H1 (cell line): ENCODE measurements around the gene NUTM1. TPM values are rescaled to one million over a fixed set of nuclear protein-coding genes. Genes with fewer than 3 reads are reported as not detected.

Source experiments
- CTCF ChIA-PET: fragments of 300-600 bp; sonication (Branson Sonifier 250); formaldehyde crosslinking; loops from one replicate; lab custom pipeline; 2021; ENCODE audit not compliant: partially characterized antibody; lab: Charles Lee
- POLR2A ChIA-PET: fragments of 300-600 bp; sonication (Branson Sonifier 250); formaldehyde crosslinking; loops from one replicate; lab custom pipeline; 2021; ENCODE audit warnings: inconsistent platforms; ENCODE audit not compliant: partially characterized antibody; lab: Charles Lee
- DNase-seq, 2 experiments: peaks; one replicate each; pipeline versions ENCODE4 v3.0.0 to v3.0.0-alpha.2; 2010 to 2022; ENCODE audit warnings: low spot score in 2 of 2, low read depth in 1 of 2, mixed read lengths in 1 of 2
- FAIRE-seq: peaks from 2 replicates; lab custom pipeline; 2011; peaks lifted over from hg19 to GRCh38; lab: Jason Lieb, UNC
- H2AFZ ChIP-seq: 2 replicates; pipeline ENCODE4 v1.8.1; 2012; ENCODE audit warnings: low read length, inconsistent platforms
- H2AK5ac ChIP-seq: 2 replicates; pipeline ENCODE4 v1.6.1; 2013; ENCODE audit warnings: low read depth, low read length
- H2BK120ac ChIP-seq: replicated peaks from 2 replicates; pipeline ENCODE3; 2013; ENCODE audit warnings: low read depth, low read length, inconsistent platforms
- H2BK12ac ChIP-seq: 2 replicates; pipeline ENCODE4 v1.6.1; 2013; ENCODE audit warnings: low read depth, low read length
- H2BK15ac ChIP-seq: 2 replicates; pipeline ENCODE4 v1.6.1; 2013; ENCODE audit warnings: low read length
- H2BK20ac ChIP-seq: 2 replicates; pipeline ENCODE4 v1.6.1; 2013; ENCODE audit warnings: low read length
- H2BK5ac ChIP-seq: 2 replicates; pipeline ENCODE4 v1.6.1; 2013; ENCODE audit warnings: low read depth, low read length
- H3K14ac ChIP-seq: 2 replicates; pipeline ENCODE4 v1.6.1; 2013; ENCODE audit warnings: inconsistent platforms; ENCODE audit not compliant: insufficient read length
- H3K18ac ChIP-seq: 2 replicates; pipeline ENCODE4 v1.6.1; 2013; ENCODE audit warnings: low read length; ENCODE audit errors: extremely low read depth
- H3K23ac ChIP-seq: 2 replicates; pipeline ENCODE4 v1.6.1; 2013; ENCODE audit warnings: inconsistent platforms; ENCODE audit not compliant: insufficient read length
- H3K23me2 ChIP-seq: 2 replicates; pipeline ENCODE4 v1.6.1; 2013; ENCODE audit warnings: low read depth, low read length
- H3K27ac ChIP-seq: 2 replicates; pipeline ENCODE4 v1.6.1; 2011; ENCODE audit warnings: low read depth, low read length, inconsistent platforms
- H3K27me3 ChIP-seq, 4 experiments: replicated peaks in 1 of 4; 1 replicate in 1 of 4; 2 replicates in 3 of 4; pipeline versions ENCODE4 v1.6.1 to v1.8.1; 2011 to 2013; ENCODE audit warnings: low read length in 3 of 4, mild to moderate bottlenecking in 3 of 4, inconsistent platforms in 2 of 4, mixed read lengths in 2 of 4, moderate library complexity in 1 of 4; ENCODE audit not compliant: control insufficient read depth in 3 of 4, insufficient read depth in 3 of 4; ENCODE audit errors: extremely low read depth in 1 of 4
- H3K36me3 ChIP-seq, 4 experiments: 2 replicates each; pipeline versions ENCODE4 v1.6.1 to v1.8.1; 2011 to 2013; ENCODE audit warnings: mild to moderate bottlenecking in 4 of 4, low read length in 3 of 4, moderate library complexity in 2 of 4, control low read depth in 1 of 4, inconsistent platforms in 1 of 4; ENCODE audit not compliant: insufficient read depth in 4 of 4, control insufficient read depth in 2 of 4
- H3K4ac ChIP-seq: replicated peaks from 2 replicates; pipeline ENCODE3; 2013; ENCODE audit warnings: low read length, low read depth, mixed read lengths, inconsistent platforms; ENCODE audit not compliant: insufficient read length
- H3K4me1 ChIP-seq, 4 experiments: replicated peaks in 1 of 4; 1 replicate in 1 of 4; 2 replicates in 3 of 4; pipeline versions ENCODE4 v1.6.1 to v1.8.1; 2011 to 2013; ENCODE audit warnings: low read length in 3 of 4, inconsistent platforms in 2 of 4, mixed read lengths in 1 of 4; ENCODE audit not compliant: insufficient read depth in 4 of 4, control insufficient read depth in 3 of 4
- H3K4me2 ChIP-seq, 2 experiments: 2 replicates each; pipeline versions ENCODE4 v1.6.1 to v1.8.1; 2011 to 2013; ENCODE audit warnings: low read depth in 2 of 2, low read length in 2 of 2, control low read depth in 1 of 2, inconsistent platforms in 1 of 2, mild to moderate bottlenecking in 1 of 2; ENCODE audit not compliant: insufficient read depth in 1 of 2
- H3K4me3 ChIP-seq, 4 experiments: fragments of 200-600, 300-600 bp in 1 of 4; sonication (generic), shearing (Covaris generic), sonication (Bioruptor Twin) in 1 of 4; 2 replicates each; pipeline versions ENCODE4 v1.5.1 to v1.8.1; 2011 to 2016; ENCODE audit warnings: low read length in 4 of 4, low read depth in 3 of 4, control low read depth in 2 of 4, inconsistent platforms in 2 of 4, mild to moderate bottlenecking in 2 of 4, mixed read lengths in 1 of 4, moderate library complexity in 1 of 4; ENCODE audit not compliant: insufficient read depth in 2 of 4; ENCODE audit errors: extremely low read depth in 1 of 4
- H3K56ac ChIP-seq: replicated peaks from 2 replicates; pipeline ENCODE3; 2013; ENCODE audit warnings: low read depth, mild to moderate bottlenecking, mixed read lengths, low read length, inconsistent platforms; ENCODE audit not compliant: insufficient read length
- H3K79me1 ChIP-seq: 2 replicates; pipeline ENCODE4 v1.6.1; 2013; ENCODE audit warnings: low read depth, low read length, control low read depth
- H3K79me2 ChIP-seq, 2 experiments: 2 replicates each; pipeline versions ENCODE4 v1.6.1 to v1.8.1; 2012 to 2013; ENCODE audit warnings: low read length in 2 of 2, mild to moderate bottlenecking in 2 of 2, inconsistent platforms in 1 of 2; ENCODE audit not compliant: insufficient read depth in 2 of 2, control insufficient read depth in 1 of 2
- H3K9ac ChIP-seq, 4 experiments: replicated peaks in 1 of 4; 1 replicate in 1 of 4; 2 replicates in 3 of 4; pipeline versions ENCODE4 v1.6.1 to v1.8.1; 2011 to 2013; ENCODE audit warnings: low read depth in 3 of 4, low read length in 3 of 4, control low read depth in 2 of 4, mild to moderate bottlenecking in 2 of 4, moderate library complexity in 2 of 4, inconsistent platforms in 1 of 4; ENCODE audit errors: extremely low read depth in 1 of 4
- H3K9me3 ChIP-seq, 2 experiments: 2 replicates each; pipeline versions ENCODE4 v1.6.1 to v1.8.1; 2012 to 2013; ENCODE audit warnings: mild to moderate bottlenecking in 2 of 2, moderate library complexity in 2 of 2, control low read depth in 1 of 2, inconsistent platforms in 1 of 2, low read depth in 1 of 2, low read length in 1 of 2, mixed read lengths in 1 of 2; ENCODE audit not compliant: insufficient read depth in 2 of 2
- H4K20me1 ChIP-seq, 2 experiments: replicated peaks in 1 of 2; 2 replicates each; pipeline versions ENCODE3 to v1.8.1; 2011 to 2013; ENCODE audit warnings: inconsistent platforms in 2 of 2, low read length in 2 of 2, mild to moderate bottlenecking in 1 of 2; ENCODE audit not compliant: insufficient read depth in 2 of 2, control insufficient read depth in 1 of 2
- H4K5ac ChIP-seq: 2 replicates; pipeline ENCODE4 v1.6.1; 2013; ENCODE audit warnings: low read length, low read depth, mixed read lengths, inconsistent platforms; ENCODE audit not compliant: insufficient read length
- H4K8ac ChIP-seq: 2 replicates; pipeline ENCODE4 v1.8.0; 2013; ENCODE audit warnings: mild to moderate bottlenecking, moderate library complexity, low read length, inconsistent platforms; ENCODE audit not compliant: insufficient read depth; ENCODE audit errors: extremely low read depth
- H4K91ac ChIP-seq: replicated peaks from 2 replicates; pipeline ENCODE3; 2013; ENCODE audit warnings: low read length, mixed read lengths, inconsistent platforms; ENCODE audit not compliant: insufficient read length
- BRCA1 ChIP-seq: IDR thresholded peaks from 2 replicates; pipeline ENCODE4 v1.6.1; 2012; ENCODE audit warnings: low read depth, low read length, improper control_type of control experiment
- CHD1 ChIP-seq: IDR thresholded peaks from 2 replicates; pipeline ENCODE4 v1.6.1; 2012; ENCODE audit warnings: low read depth, low read length, improper control_type of control experiment
- CHD2 ChIP-seq: IDR thresholded peaks from 2 replicates; pipeline ENCODE4 v1.6.1; 2012; ENCODE audit warnings: low read length, improper control_type of control experiment
- CREB1 ChIP-seq: IDR thresholded peaks from 2 replicates; pipeline ENCODE4 v1.6.1; 2012; ENCODE audit warnings: inconsistent platforms
- EGR1 ChIP-seq: IDR thresholded peaks from 2 replicates; pipeline ENCODE4 v1.6.1; 2011; ENCODE audit warnings: low read depth, low read length, borderline replicate concordance
- KDM1A ChIP-seq: fragments of 200-600, 300-600 bp; sonication (generic); IDR thresholded peaks from 2 replicates; pipeline ENCODE4 v1.7.1; 2016; ENCODE audit warnings: mild to moderate bottlenecking, low read length, borderline replicate concordance
- KDM5A ChIP-seq: fragments of 200-600 bp; IDR thresholded peaks from 2 replicates; pipeline ENCODE4 v1.7.1; 2012; ENCODE audit warnings: mild to moderate bottlenecking, low read length, inconsistent platforms, mixed read lengths
- RFX5 ChIP-seq: IDR thresholded peaks from 2 replicates; pipeline ENCODE4 v1.6.1; 2011; ENCODE audit warnings: low read depth, low read length, improper control_type of control experiment, borderline replicate concordance
- SP4 ChIP-seq: IDR thresholded peaks from 2 replicates; pipeline ENCODE4 v1.6.1; 2012; ENCODE audit warnings: low read length, inconsistent platforms
- SUZ12 ChIP-seq: fragments of 200-600 bp; sonication (generic); IDR thresholded peaks from 2 replicates; pipeline ENCODE4 v1.6.1; 2012; ENCODE audit warnings: mild to moderate bottlenecking, inconsistent platforms, low read length, moderate library complexity, mixed read lengths
- USF2 ChIP-seq: IDR thresholded peaks from 2 replicates; pipeline ENCODE4 v1.6.1; 2011; ENCODE audit warnings: low read length, improper control_type of control experiment
- WGBS, 2 experiments: shearing (Covaris generic) in 1 of 2; methylation state at CpG; one replicate each; pipeline versions ENCODE4 v1.1.6 to v1.1.7; 2013 to 2015; ENCODE audit warnings: low lambda C conversion rate in 2 of 2, mixed read lengths in 2 of 2, inconsistent platforms in 1 of 2, low coverage in 1 of 2, missing lambda C conversion rate in 1 of 2; ENCODE audit not compliant: insufficient replicate concordance in 2 of 2, insufficient coverage in 1 of 2, insufficient read length in 1 of 2; ENCODE audit errors: extremely low coverage in 1 of 2, missing lambda C conversion rate in 1 of 2; 5-methylcytosine and 5-hydroxymethylcytosine counted together
- polyA plus RNA-seq, 7 experiments: library from polyadenylated mRNA; depleted of rRNA in 3 of 7; stranded (reverse) in 5 of 7; unstranded in 2 of 7; fragments of >200 nt in 5 of 7; fragments of 200-250 nt in 2 of 7; gene quantifications; 1 replicate in 5 of 7; 2 replicates in 1 of 7; 4 replicates in 1 of 7; pipeline versions ENCODE4 v1.2.1 to v1.2.3, GENCODE V29; 2011 to 2013; ENCODE audit warnings: missing spikeins in 2 of 7, mixed read lengths in 2 of 7
- total RNA-seq: library from RNA; stranded (reverse); fragmentation: NEBNext Ultra II Directional; extraction: Animal tissue kit (Norgen Biotek cat#: 25700); gene quantifications from 2 replicates; pipeline ENCODE4 v1.2.1, GENCODE V29; 2021
- TF ChIP-seq, protein P1 (sequence below), 3 experiments: IDR thresholded peaks; 1 replicate in 2 of 3; 2 replicates in 1 of 3; pipeline versions ENCODE4 v1.5.1 to v1.6.1; 2011; ENCODE audit warnings: low read length in 3 of 3, mild to moderate bottlenecking in 3 of 3, inconsistent platforms in 2 of 3, low read depth in 1 of 3, moderate library complexity in 1 of 3; ENCODE audit not compliant: insufficient read depth in 1 of 3; ENCODE audit errors: control extremely low read depth in 1 of 3

NUTM1 gene
- total and polyA plus RNA-seq, 2 of the 8 experiments (the other 6 are each of a cell fraction or from before 2014, with no cell fraction given): 0.39 to 0.60 TPM

DNA sequence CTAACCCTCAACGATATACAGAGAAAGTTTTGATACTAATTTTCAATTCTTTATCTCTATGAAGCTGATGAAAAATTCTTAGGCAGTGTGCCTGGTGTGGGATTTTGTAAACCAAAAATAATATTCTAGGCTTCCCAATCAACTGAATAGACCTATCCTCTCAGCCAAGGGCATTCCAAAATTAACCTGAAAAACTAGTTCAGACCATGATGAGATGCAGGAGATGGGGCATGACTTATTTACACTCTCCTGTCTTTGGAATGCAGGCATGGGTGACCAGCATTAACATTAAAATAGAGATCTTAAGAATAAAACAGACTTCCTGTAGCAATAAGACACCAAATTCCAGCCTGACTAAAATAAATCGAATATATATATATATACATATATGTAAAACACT is 31.7 kb downstream of the NUTM1 start:
- Histone ChIP-seq H3K9ac (no peak overlapping the region), H4K5ac (no peak overlapping the region), H3K4ac (no peak overlapping the region), H3K27me3 (no peaks in the 10 kb centered on the region; a peak in 1 of 7 replicates), H3K36me3 (no peaks in the 10 kb centered on the region), H3K4me3 (no peak overlapping the region), H2BK5ac (no peak overlapping the region), H3K9me3 (peaks cover 5 to 13% of the 10 kb centered on the region in 2 experiments; a peak in 3 of 4 replicates), H3K79me1 (no peaks in the 10 kb centered on the region; the same call in 1 of the 2 replicates), H3K27ac (no peak overlapping the region), H3K56ac (no peak overlapping the region), H2AK5ac (no peak overlapping the region), H3K79me2 (no peaks in the 10 kb centered on the region), H3K23me2 (no peaks in the 10 kb centered on the region), H3K18ac (no peak overlapping the region), H3K23ac (no peak overlapping the region), H2AFZ (no peak overlapping the region), H2BK15ac (no peak overlapping the region), H2BK120ac (no peak overlapping the region), H3K4me2 (no peak overlapping the region), H3K4me1 (peaks cover 0 to 3% (median 0%) of the 10 kb centered on the region in 4 experiments; a peak in 1 of 7 replicates), H4K20me1 (no peaks in the 10 kb centered on the region), H3K14ac (no peak overlapping the region), H2BK20ac (no peak overlapping the region), H4K8ac (no peak overlapping the region), H4K91ac (no peak overlapping the region), H2BK12ac (no peak overlapping the region)
- ChIA-PET CTCF (no interaction called here), POLR2A (no interaction called here)
- FAIRE-seq: no peak
- no peak for DNase-seq
- WGBS, 2 experiments: 76% methylated on average over 2 of the region's 2 CpGs; no CpG with 5 or more reads in 1 of the 2 experiments
- no peak for TF ChIP-seq SUZ12
- TF ChIP-seq CREB1: no peak
- no peak for TF ChIP-seq EGR1
- no peak for TF ChIP-seq RFX5
- no peak for TF ChIP-seq USF2
- no peak for TF ChIP-seq KDM5A
- TF ChIP-seq SP4: no peak
- TF ChIP-seq CHD2: no peak
- TF ChIP-seq CHD1: no peak
- TF ChIP-seq, protein P1, sequence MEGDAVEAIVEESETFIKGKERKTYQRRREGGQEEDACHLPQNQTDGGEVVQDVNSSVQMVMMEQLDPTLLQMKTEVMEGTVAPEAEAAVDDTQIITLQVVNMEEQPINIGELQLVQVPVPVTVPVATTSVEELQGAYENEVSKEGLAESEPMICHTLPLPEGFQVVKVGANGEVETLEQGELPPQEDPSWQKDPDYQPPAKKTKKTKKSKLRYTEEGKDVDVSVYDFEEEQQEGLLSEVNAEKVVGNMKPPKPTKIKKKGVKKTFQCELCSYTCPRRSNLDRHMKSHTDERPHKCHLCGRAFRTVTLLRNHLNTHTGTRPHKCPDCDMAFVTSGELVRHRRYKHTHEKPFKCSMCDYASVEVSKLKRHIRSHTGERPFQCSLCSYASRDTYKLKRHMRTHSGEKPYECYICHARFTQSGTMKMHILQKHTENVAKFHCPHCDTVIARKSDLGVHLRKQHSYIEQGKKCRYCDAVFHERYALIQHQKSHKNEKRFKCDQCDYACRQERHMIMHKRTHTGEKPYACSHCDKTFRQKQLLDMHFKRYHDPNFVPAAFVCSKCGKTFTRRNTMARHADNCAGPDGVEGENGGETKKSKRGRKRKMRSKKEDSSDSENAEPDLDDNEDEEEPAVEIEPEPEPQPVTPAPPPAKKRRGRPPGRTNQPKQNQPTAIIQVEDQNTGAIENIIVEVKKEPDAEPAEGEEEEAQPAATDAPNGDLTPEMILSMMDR (IDR thresholded peaks at IDR 0.05; ENCODE audit: control extremely low read depth in 1 of 3, insufficient read depth in 1 of 3, low read depth in 1 of 3, low read length in 3 of 3): no peak
- TF ChIP-seq KDM1A: no peak
- no peak for TF ChIP-seq BRCA1
